CD4-positive, CD25-positive, alpha-beta regulatory T cell (primary cell): ENCODE results near the gene CD164. TPM values are rescaled to one million over a fixed set of nuclear protein-coding genes. Genes with fewer than 3 reads are reported as not detected.

Experiments
- ATAC-seq, 2 donors: fragments of 150-1000 bp; cut with Tn5 transposase; one replicate each; pipeline ENCODE4 v1.10.0; 2021; ENCODE audit warnings: low read depth in 2 of 2, moderate number of reproducible peaks in 2 of 2, moderate library complexity in 1 of 2
- DNase-seq, 3 donors: peaks; one replicate each; pipeline versions ENCODE4 v3.0.0 to v3.0.0-alpha.2; 2012 to 2022; ENCODE audit warnings: mixed read lengths in 1 of 3
- H3K27ac ChIP-seq: one replicate; pipeline ENCODE4 v1.7.0; 2013; ENCODE audit warnings: mild to moderate bottlenecking, low read length; ENCODE audit not compliant: insufficient read depth, poor library complexity, severe bottlenecking
- H3K27me3 ChIP-seq: one replicate; pipeline ENCODE4 v1.7.0; 2013; ENCODE audit warnings: low read length; ENCODE audit not compliant: control insufficient read depth, insufficient read depth
- H3K36me3 ChIP-seq: one replicate; pipeline ENCODE4 v1.7.0; 2013; ENCODE audit warnings: mild to moderate bottlenecking, low read length, moderate library complexity; ENCODE audit not compliant: control insufficient read depth, insufficient read depth
- H3K4me1 ChIP-seq: 2 replicates; pipeline ENCODE4 v1.7.0; 2013; ENCODE audit warnings: mild to moderate bottlenecking, low read length; ENCODE audit not compliant: insufficient read depth, control insufficient read depth, poor library complexity, severe bottlenecking
- H3K4me3 ChIP-seq: one replicate; pipeline ENCODE4 v1.7.0; 2013; ENCODE audit warnings: low read depth, mild to moderate bottlenecking, low read length, moderate library complexity
- H3K9me3 ChIP-seq, 2 experiments: 1 replicate in 1 of 2; 2 replicates in 1 of 2; pipeline ENCODE4 v1.7.0; 2013; ENCODE audit warnings: low read length in 2 of 2, mild to moderate bottlenecking in 1 of 2, moderate library complexity in 1 of 2; ENCODE audit not compliant: control insufficient read depth in 2 of 2
- H3K27ac Mint-ChIP-seq, 3 donors: one replicate each; pipeline ENCODE4 v1.8.0; 2020 to 2022; ENCODE audit warnings: mild to moderate bottlenecking in 3 of 3, mixed read lengths in 3 of 3, moderate library complexity in 2 of 3
- H3K27me3 Mint-ChIP-seq: one replicate; pipeline ENCODE4 v1.8.0; 2022; ENCODE audit warnings: mild to moderate bottlenecking, mixed read lengths
- H3K36me3 Mint-ChIP-seq: one replicate; pipeline ENCODE4 v1.8.0; 2020; ENCODE audit warnings: mixed read lengths
- H3K4me1 Mint-ChIP-seq, 4 donors: one replicate each; pipeline ENCODE4 v1.8.0; 2020 to 2022; ENCODE audit warnings: mixed read lengths in 4 of 4, mild to moderate bottlenecking in 1 of 4
- H3K4me3 Mint-ChIP-seq, 4 donors: one replicate each; pipeline ENCODE4 v1.8.0; 2020 to 2022; ENCODE audit warnings: mild to moderate bottlenecking in 4 of 4, mixed read lengths in 4 of 4, moderate library complexity in 3 of 4
- H3K9me3 Mint-ChIP-seq, 7 donors: one replicate each; pipeline ENCODE4 v1.8.0; 2020 to 2022; ENCODE audit warnings: mixed read lengths in 7 of 7, mild to moderate bottlenecking in 3 of 7, moderate library complexity in 2 of 7
- polyA plus RNA-seq, 4 donors: library from polyadenylated mRNA; unstranded; fragments of 300-500 nt; fragmentation: Illumina TruSeq; gene quantifications; one replicate each; pipeline ENCODE4 v1.2.3, GENCODE V29; 2021
- total RNA-seq: library from RNA; stranded (reverse); gene quantifications from one replicate; pipeline ENCODE4 v1.2.3, GENCODE V29; 2022

The CD164 gene
- total and polyA plus RNA-seq, 5 donors from 2014 or later: 187 to 364 (median 339) TPM

- H3K36me3 ChIP-seq: no peaks in the 10 kb centered on the region
- H3K4me1 ChIP-seq: peaks cover 5% of the 10 kb centered on the region
- DNase-seq: no peak
- no peak overlapping the region for H3K4me3 Mint-ChIP-seq
- no peaks in the 10 kb centered on the region for H3K9me3 Mint-ChIP-seq
- peaks cover 32% of the 10 kb centered on the region for H3K27me3 Mint-ChIP-seq
- H3K4me1 Mint-ChIP-seq: peaks cover 0 to 6% (median 2%) of the 10 kb centered on the region in 4 donors
- no peak for ATAC-seq
- H3K27ac ChIP-seq: no peak overlapping the region
- no peak overlapping the region for H3K27ac Mint-ChIP-seq
- peaks cover 2% of the 10 kb centered on the region for H3K27me3 ChIP-seq
- no peak overlapping the region for H3K4me3 ChIP-seq
- H3K36me3 Mint-ChIP-seq: no peaks in the 10 kb centered on the region
- no peaks in the 10 kb centered on the region for H3K9me3 ChIP-seq
Observed at GRCh38 chr6:109320072-109320471, 62.2 kb downstream of the CD164 start.

GRCh38 chr6:109318328-109318876 is 63.9 kb downstream of the CD164 start:
- Mint-ChIP-seq H3K4me1 (peaks cover 0 to 6% (median 2%) of the 10 kb centered on the region in 4 donors), H3K36me3 (no peaks in the 10 kb centered on the region), H3K27me3 (peaks cover 32% of the 10 kb centered on the region), H3K27ac (no peak overlapping the region), H3K4me3 (no peak overlapping the region), H3K9me3 (no peaks in the 10 kb centered on the region)
- Histone ChIP-seq H3K27me3 (peaks cover 6% of the 10 kb centered on the region), H3K4me1 (peaks cover 5% of the 10 kb centered on the region), H3K36me3 (no peaks in the 10 kb centered on the region), H3K9me3 (no peaks in the 10 kb centered on the region), H3K27ac (no peak overlapping the region), H3K4me3 (no peak overlapping the region)
- no peak for ATAC-seq
- no peak for DNase-seq

- Histone ChIP-seq H3K27ac (no peak overlapping the region), H3K36me3 (no peaks in the 10 kb centered on the region), H3K4me3 (no peak overlapping the region), H3K27me3 (peaks cover 9% of the 10 kb centered on the region), H3K4me1 (no peaks in the 10 kb centered on the region), H3K9me3 (no peaks in the 10 kb centered on the region)
- H3K36me3 Mint-ChIP-seq: no peaks in the 10 kb centered on the region
- H3K4me1 Mint-ChIP-seq: no peaks in the 10 kb centered on the region
- H3K27me3 Mint-ChIP-seq: peaks cover 32% of the 10 kb centered on the region
- peaks cover 0 to 2% (median 0%) of the 10 kb centered on the region in 7 donors for H3K9me3 Mint-ChIP-seq
- DNase-seq (no peak), ATAC-seq (no peak)
- H3K27ac Mint-ChIP-seq: no peak overlapping the region
- no peak overlapping the region for H3K4me3 Mint-ChIP-seq
Observed at GRCh38 chr6:109316909-109317308, 65.4 kb downstream of the CD164 start.

Other genes starting within 250 kb of the CD164 start
- 0.91 TPM for gene PPIL6, start 58.2 kb upstream of the CD164 start, total RNA-seq
- gene PPIL6, start 58.2 kb upstream of the CD164 start, polyA plus RNA-seq: under 1 TPM; 0.24 to 0.72 (median 0.39) TPM
- gene SMPD2, start 58.3 kb upstream of the CD164 start, total RNA-seq: 30.2 TPM
- 10 to 100 TPM in 3 of 4 donors, 1 to 10 TPM in 1; 9.5 to 14.8 (median 12.4) TPM for gene SMPD2, start 58.3 kb upstream of the CD164 start, polyA plus RNA-seq
- gene MICAL1, start 73.3 kb upstream of the CD164 start, total RNA-seq: 166 TPM
- 10 to 100 TPM; 14.6 to 20.9 (median 17.2) TPM for gene MICAL1, start 73.3 kb upstream of the CD164 start, polyA plus RNA-seq
- 20.2 TPM for gene ZBTB24, start 100.8 kb upstream of the CD164 start, total RNA-seq
- gene ZBTB24, start 100.8 kb upstream of the CD164 start, polyA plus RNA-seq: 10 to 100 TPM in 3 of 4 donors, 1 to 10 TPM in 1; 9.2 to 11.9 (median 10.5) TPM